Endothelial cell (in vitro differentiated cells): ENCODE measurements around the gene LRP4. TPM values are rescaled to one million over a fixed set of nuclear protein-coding genes. Genes with fewer than 3 reads are reported as not detected.

Experiments
- DNase-seq: peaks from one replicate; pipeline ENCODE4 v3.0.0; 2021; ENCODE audit warnings: low spot score
- H3K27ac Mint-ChIP-seq: one replicate; pipeline ENCODE4 v1.8.0; 2021; ENCODE audit warnings: mixed read lengths, inconsistent platforms; ENCODE audit not compliant: unreplicated experiment
- H3K27me3 Mint-ChIP-seq: one replicate; pipeline ENCODE4 v1.8.0; 2021; ENCODE audit warnings: mild to moderate bottlenecking, moderate library complexity, mixed read lengths, inconsistent platforms; ENCODE audit not compliant: unreplicated experiment
- H3K36me3 Mint-ChIP-seq: one replicate; pipeline ENCODE4 v1.8.0; 2021; ENCODE audit warnings: mild to moderate bottlenecking, low read depth, mixed read lengths, inconsistent platforms; ENCODE audit not compliant: unreplicated experiment
- H3K4me1 Mint-ChIP-seq: one replicate; pipeline ENCODE4 v1.8.0; 2021; ENCODE audit warnings: mild to moderate bottlenecking, mixed read lengths, inconsistent platforms; ENCODE audit not compliant: unreplicated experiment
- H3K4me3 Mint-ChIP-seq: one replicate; pipeline ENCODE4 v1.8.0; 2021; ENCODE audit warnings: mild to moderate bottlenecking, mixed read lengths, inconsistent platforms; ENCODE audit not compliant: unreplicated experiment
- H3K9me3 Mint-ChIP-seq: one replicate; pipeline ENCODE4 v1.8.0; 2021; ENCODE audit warnings: mixed read lengths, inconsistent platforms; ENCODE audit not compliant: unreplicated experiment
- CTCF ChIP-seq: fragments of 200-600 bp; sonication (generic); IDR thresholded peaks from one replicate; pipeline ENCODE4 v1.5.0; 2021; ENCODE audit warnings: antibody characterized with exemption; ENCODE audit not compliant: unreplicated experiment
- total RNA-seq: library from RNA; stranded (reverse); fragmentation: NEBNext Ultra II Directional; extraction: Animal tissue kit (Norgen Biotek cat#: 25700); gene quantifications from one replicate; pipeline ENCODE4 v1.2.1, GENCODE V29; 2021; ENCODE audit not compliant: unreplicated experiment

LRP4 gene
- total RNA-seq, 1 donor from 2014 or later: 21.8 TPM

- peaks cover 6% of the 10 kb centered on the region for H3K27me3 Mint-ChIP-seq
- peaks cover 15% of the 10 kb centered on the region for H3K36me3 Mint-ChIP-seq
- TF ChIP-seq CTCF: no peak
- no peak for DNase-seq
- H3K9me3 Mint-ChIP-seq: no peaks in the 10 kb centered on the region
- H3K4me1 Mint-ChIP-seq: peaks cover 18% of the 10 kb centered on the region
- no peak overlapping the region for H3K27ac Mint-ChIP-seq
- no peak overlapping the region for H3K4me3 Mint-ChIP-seq
Measured at GRCh38 chr11:46900091-46900746, 18.1 kb downstream of the LRP4 start.

GRCh38 chr11:46899501-46900025 lies 18.8 kb downstream of the LRP4 start:
- H3K4me1 Mint-ChIP-seq: peaks cover 13% of the 10 kb centered on the region
- no peak overlapping the region for H3K4me3 Mint-ChIP-seq
- H3K36me3 Mint-ChIP-seq: peaks cover 16% of the 10 kb centered on the region
- no peak overlapping the region for H3K27ac Mint-ChIP-seq
- DNase-seq: no peak
- no peaks in the 10 kb centered on the region for H3K9me3 Mint-ChIP-seq
- TF ChIP-seq CTCF: no peak
- peaks cover 6% of the 10 kb centered on the region for H3K27me3 Mint-ChIP-seq

GRCh38 chr11:46898396-46899095 lies 19.8 kb downstream of the LRP4 start:
- peak overlapping the region; percentile 6 for H3K27ac Mint-ChIP-seq
- no peak for TF ChIP-seq CTCF
- H3K36me3 Mint-ChIP-seq: peaks cover 18% of the 10 kb centered on the region
- no peaks in the 10 kb centered on the region for H3K9me3 Mint-ChIP-seq
- peaks cover 6% of the 10 kb centered on the region for H3K27me3 Mint-ChIP-seq
- H3K4me1 Mint-ChIP-seq: peaks cover 7% of the 10 kb centered on the region
- DNase-seq: no peak
- no peak overlapping the region for H3K4me3 Mint-ChIP-seq

GRCh38 chr11:46896719-46897406 lies 21.5 kb downstream of the LRP4 start:
- peak; percentile 24 for TF ChIP-seq CTCF
- no peak overlapping the region for H3K4me3 Mint-ChIP-seq
- DNase-seq: no peak
- H3K27ac Mint-ChIP-seq: no peak overlapping the region
- peaks cover 3% of the 10 kb centered on the region for H3K4me1 Mint-ChIP-seq
- H3K9me3 Mint-ChIP-seq: no peaks in the 10 kb centered on the region
- H3K27me3 Mint-ChIP-seq: peaks cover 4% of the 10 kb centered on the region
- H3K36me3 Mint-ChIP-seq: peaks cover 21% of the 10 kb centered on the region

- no peak overlapping the region for H3K4me3 Mint-ChIP-seq
- H3K36me3 Mint-ChIP-seq: peaks cover 15% of the 10 kb centered on the region
- H3K9me3 Mint-ChIP-seq: no peaks in the 10 kb centered on the region
- peaks cover 4% of the 10 kb centered on the region for H3K27me3 Mint-ChIP-seq
- H3K27ac Mint-ChIP-seq: no peak overlapping the region
- H3K4me1 Mint-ChIP-seq: peaks cover 3% of the 10 kb centered on the region
- no peak for DNase-seq
- TF ChIP-seq CTCF: no peak
Measured at GRCh38 chr11:46895821-46896220, 22.5 kb downstream of the LRP4 start.
